GM20431 (cell line): Measurements from ENCODE around the gene KDM4F.

Experiments
- in situ Hi-C: fragments of 300-500 bp; cut with MseI, MboI; formaldehyde crosslinking; loops from one replicate; pipeline ENCODE4 v1.15.0; 2020; ENCODE audit warnings: low sequenced_read_pairs; ENCODE audit not compliant: unreplicated experiment

Gene KDM4F

DNA sequence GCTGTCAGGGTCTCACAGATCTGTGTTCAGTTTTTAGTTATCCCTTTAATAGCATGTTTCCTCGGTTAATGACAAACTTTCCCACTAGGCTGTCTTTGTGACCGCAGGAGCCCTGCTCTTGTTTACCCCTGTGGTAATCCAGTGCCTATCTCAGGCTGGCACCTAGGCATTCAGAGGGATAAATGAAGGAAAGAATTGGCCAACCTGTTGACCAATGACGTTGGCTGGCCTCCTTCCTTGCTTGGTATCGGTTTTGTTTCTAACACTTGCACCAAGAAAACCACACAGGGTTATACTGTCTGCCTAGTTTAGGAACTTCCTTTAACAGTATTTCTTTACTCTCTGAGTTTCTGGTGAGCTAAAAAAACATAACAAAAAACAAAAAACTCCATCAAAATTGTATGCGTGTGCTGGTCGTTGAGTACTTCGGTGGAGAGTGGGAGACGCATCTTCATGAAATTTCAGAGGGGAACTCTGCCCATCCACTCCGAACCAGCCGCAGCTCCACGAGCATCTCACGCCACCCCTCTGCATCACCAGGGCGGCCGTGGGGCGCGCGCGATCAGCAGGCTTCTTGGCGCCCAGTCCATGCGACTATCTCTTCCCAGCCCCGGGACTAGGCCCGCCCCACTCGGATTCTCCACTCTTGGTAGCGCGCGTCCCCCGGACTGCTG, 39.9 kb downstream of the KDM4F start:
- in situ Hi-C loops, result no loop called here

DNA sequence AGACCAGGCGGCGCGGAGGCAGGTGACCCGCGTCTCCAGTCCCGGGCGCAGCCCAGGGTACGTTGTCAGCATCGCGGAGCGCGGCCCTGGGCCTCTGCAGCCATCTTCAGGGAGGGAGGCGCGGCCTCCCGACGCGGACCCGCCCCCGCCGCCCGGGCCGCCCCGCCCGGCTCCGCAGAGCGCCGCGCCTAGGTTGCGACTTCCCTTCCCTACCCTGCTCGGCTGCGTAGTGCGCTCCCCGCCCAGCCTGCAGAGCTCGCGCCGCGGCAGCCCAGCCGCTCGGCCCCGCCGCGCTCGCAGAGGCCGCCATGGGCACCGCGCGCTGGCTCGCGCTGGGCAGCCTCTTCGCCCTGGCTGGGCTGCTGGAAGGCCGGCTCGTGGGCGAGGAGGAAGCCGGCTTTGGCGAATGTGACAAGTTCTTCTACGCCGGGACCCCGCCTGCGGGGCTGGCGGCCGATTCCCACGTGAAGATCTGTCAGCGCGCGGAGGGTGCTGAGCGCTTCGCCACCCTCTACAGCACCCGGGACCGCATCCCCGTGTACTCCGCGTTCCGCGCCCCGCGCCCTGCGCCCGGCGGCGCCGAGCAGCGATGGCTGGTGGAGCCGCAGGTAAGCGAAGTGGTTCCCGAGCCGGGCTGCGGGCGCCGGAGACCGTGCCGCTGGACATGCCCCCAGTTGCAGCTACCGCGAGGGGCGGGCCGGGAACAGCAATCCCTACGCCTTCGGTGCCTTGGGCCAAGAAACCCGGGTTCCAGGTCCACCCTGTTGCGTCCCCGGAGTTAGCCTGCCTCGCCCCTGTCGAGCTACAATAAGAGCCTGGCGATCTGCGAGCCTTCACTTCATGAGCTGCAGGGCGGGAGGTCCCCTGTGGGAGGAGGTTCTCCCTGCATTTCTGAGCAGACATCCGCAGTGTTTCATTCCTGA, 40.7 kb downstream of the KDM4F start, which contains the start of gene ENDOD1:
TSS of gene ENDOD1 (plus strand) at position 227 of the 923 bp plus-strand sequence. CDS start at position 309, 82 bp downstream.
- in situ Hi-C loops, result no loop called here

DNA sequence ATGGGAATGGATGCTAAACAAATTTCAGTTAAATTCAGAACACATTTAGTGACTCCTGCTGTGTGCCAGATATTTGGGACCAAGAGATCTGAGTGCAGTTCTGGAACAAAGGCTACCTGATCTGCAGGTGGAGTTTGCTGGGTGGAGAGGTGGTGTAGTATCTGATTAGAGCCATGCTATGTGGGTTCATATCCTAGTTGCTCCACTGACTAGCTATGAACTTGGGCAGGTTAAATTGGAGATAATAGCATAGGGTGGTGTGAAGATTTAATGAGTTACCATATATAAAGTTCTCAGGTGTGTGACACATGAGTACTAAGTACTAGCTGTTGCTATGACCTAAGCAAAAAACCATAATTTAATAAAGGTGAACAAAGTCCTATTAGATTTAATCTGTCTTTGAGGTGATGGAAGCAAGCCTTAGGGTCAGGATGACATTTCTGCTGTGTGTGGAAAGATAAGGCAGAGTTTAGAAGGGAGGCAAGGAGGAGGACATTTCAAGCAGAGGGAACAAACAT, 42.5 kb downstream of the KDM4F start:
- in situ Hi-C loops, result no loop called here

DNA sequence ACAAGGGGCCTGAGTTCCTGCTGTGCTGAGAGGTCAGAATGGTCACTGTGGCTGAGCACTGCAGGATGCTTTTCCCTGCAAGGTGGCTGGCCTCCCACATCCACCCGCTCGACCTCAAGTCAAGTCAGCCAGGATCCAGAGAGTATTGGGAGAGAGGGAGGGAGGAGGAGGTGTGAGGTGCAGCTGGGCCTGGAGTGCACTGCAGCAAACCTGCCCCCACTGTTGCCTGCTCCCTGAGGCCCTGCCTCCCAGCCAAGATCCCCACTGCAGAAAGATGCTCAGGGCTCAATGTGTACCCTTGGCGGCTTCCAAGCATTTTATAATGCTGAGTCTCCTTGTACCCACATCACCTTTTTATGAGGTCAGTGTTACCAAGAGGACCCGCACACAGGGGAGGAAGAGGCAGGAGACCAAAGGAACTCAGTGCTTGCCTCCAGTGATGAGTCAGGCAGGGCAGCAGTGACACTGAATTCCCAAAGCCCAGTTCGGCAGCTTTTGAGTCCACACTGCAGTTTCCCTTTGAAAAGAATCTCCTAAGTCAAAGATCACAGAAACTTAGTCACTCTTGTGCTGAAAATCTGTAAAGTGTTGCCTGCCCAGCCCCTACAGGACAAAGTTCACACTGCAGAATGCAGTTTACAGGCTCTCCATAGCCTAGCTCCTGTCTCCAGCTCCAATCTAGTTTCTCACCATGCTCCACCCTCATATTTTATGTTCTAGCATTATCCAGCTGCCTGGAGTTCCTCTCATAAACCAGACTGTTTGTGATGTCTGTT, 43.5 kb downstream of the KDM4F start:
- in situ Hi-C loops, result no loop called here

GRCh38 chr11:95093548-95093947, 44.3 kb downstream of the KDM4F start:
- in situ Hi-C loops, result no loop called here

DNA sequence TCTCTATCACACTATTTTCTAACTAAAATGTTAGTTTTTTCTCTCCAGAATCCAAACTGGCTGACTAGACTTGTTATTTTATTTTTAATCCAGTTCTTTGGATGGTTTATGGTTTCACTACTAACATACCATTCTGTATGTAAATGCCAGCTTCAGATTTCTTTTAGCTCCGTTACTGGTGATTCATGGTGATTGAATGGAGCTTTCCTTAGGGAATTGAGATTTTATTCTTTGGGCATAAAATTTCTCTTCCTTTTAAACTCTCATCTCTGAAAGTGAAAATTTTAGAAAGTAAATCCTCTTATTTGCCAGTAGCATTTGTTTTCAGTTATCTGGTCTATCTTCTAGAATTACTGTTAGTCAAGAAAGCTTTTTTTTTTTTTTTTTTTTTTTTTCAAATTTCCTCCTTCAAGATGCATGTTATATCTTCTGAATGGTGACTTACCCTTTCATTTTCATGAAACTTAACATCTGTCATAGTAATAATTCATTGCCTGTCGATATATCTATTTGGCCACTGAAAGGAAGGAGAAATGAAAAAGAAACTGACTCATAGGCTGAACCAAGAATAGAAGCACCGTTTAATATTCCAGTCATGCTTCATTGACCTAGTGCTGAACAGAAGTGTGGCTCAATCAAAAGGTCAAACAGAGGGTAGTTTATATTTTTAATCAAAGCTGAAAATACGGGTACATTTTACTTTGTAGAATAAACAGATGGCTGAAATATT, 46.8 kb downstream of the KDM4F start:
- in situ Hi-C loops, result no loop called here

- in situ Hi-C loops, result no loop called here
Observed at GRCh38 chr11:95097209-95097608, 48.0 kb downstream of the KDM4F start.

DNA sequence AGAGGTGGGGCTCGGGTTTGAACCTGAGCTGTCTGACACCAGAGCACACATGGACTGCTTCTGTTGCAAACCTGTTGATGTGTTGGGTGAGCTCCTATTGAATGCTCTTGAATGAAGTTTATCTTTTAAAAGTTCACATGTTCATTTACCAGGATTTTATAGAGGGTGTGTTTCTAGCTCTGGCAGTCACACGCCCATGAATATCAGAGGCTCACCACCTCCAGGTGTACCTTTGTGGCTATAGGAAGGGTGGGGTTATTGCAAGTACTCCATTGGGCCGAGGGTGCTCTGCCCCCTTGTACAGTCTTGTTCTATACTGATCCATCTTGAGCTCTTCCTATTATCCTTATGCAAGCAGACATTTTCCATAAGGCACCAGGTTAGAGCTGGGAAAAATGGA, 49.6 kb downstream of the KDM4F start:
- in situ Hi-C loops, result no loop called here

GRCh38 chr11:95100191-95100648, 51.0 kb downstream of the KDM4F start:
- in situ Hi-C loops, result no loop called here
